Chondrocyte (in vitro differentiated cells): Measurements from ENCODE around the gene TMC5. TPM values are rescaled to one million over a fixed set of nuclear protein-coding genes. Genes with fewer than 3 reads are reported as not detected.

Experiments used
- DNase-seq: peaks from one replicate; pipeline ENCODE4 v3.0.0; 2021; ENCODE audit warnings: mixed read lengths, low spot score
- H3K27ac Mint-ChIP-seq: one replicate; pipeline ENCODE4 v1.8.0; 2021; ENCODE audit warnings: mild to moderate bottlenecking, moderate library complexity, mixed read lengths; ENCODE audit not compliant: unreplicated experiment
- H3K27me3 Mint-ChIP-seq: 2 replicates; pipeline ENCODE4 v1.8.0; 2021; ENCODE audit warnings: low read depth, mixed read lengths
- H3K36me3 Mint-ChIP-seq: 2 replicates; pipeline ENCODE4 v1.8.0; 2021; ENCODE audit warnings: low read depth, mixed read lengths
- H3K4me1 Mint-ChIP-seq: 2 replicates; pipeline ENCODE4 v1.8.0; 2021; ENCODE audit warnings: low read depth, mild to moderate bottlenecking, mixed read lengths
- H3K4me3 Mint-ChIP-seq: one replicate; pipeline ENCODE4 v1.8.0; 2021; ENCODE audit warnings: mild to moderate bottlenecking, moderate library complexity, mixed read lengths; ENCODE audit not compliant: unreplicated experiment
- H3K9me3 Mint-ChIP-seq: 2 replicates; pipeline ENCODE4 v1.8.0; 2021; ENCODE audit warnings: low read depth, mixed read lengths
- total RNA-seq: library from RNA; stranded (reverse); gene quantifications from 3 replicates; pipeline ENCODE4 v1.2.1, GENCODE V29; 2021
- TF ChIP-seq, protein P1 (sequence below): fragments of 200-600 bp; sonication (generic); IDR thresholded peaks from 2 replicates; pipeline ENCODE4 v1.5.0; 2021; ENCODE audit warnings: antibody characterized with exemption, mild to moderate bottlenecking, moderate library complexity

Gene TMC5
- total RNA-seq, 1 donor from 2014 or later: not detected

DNA sequence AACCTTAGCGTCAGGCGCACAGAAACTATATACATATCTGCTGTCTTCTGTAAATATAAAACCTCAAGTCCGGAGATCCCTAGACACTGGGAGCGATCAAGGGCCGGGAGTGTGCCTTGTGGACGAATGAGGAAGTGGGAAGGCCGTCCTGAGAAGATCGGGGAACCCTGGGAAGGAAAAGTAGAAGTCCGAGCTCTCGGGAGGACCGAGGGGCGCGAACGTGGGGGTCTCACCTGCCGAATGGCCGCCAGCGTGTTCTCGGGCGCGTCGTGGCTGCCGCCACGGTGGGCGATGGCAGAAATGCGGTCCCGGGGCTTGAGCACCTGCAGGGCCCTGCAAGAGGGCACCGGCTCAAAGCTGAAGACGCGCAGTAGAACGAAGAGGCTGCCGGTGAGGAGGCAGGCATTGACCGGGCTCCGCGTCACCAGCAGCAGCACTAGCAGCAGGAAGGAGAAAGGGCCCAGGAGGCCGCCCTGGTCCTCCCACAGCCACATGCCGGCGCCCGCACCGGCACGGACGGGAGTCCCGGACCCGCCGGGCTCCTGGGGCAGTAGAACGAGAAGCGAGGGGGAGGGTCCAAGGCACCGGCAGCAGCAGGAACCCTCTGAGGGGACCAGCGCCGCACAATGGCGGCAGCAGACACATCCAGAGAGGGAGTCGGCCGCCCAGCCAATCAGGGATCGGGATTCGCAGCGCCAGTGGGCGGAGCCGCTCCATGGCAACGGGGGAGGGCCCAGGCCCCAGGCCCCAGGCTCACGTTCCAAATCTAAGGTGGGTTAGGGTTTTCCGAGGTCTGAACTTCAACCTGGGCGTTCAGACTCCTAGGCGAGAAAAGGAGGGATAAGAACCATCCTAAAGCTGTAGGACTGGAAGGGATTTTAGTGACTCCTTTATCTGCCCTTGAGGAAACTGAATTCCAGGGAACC lies 104.1 kb downstream of the TMC5 start, which contains the start of gene GDE1:
TSS of gene GDE1 (minus strand) at position 628 of the 926 bp plus-strand sequence. CDS start at position 494, 134 bp downstream.
- Mint-ChIP-seq H3K27ac (peak within 1 kb of the TSS; percentile 95), H3K27me3 (no peaks in the 10 kb centered on the region), H3K4me3 (peak within 1 kb of the TSS; percentile 89), H3K9me3 (no peaks in the 10 kb centered on the region), H3K36me3 (peaks cover 5% of the 10 kb centered on the region), H3K4me1 (peaks cover 53% of the 10 kb centered on the region)
- DNase-seq: peak; percentile 98
- TF ChIP-seq, protein P1, sequence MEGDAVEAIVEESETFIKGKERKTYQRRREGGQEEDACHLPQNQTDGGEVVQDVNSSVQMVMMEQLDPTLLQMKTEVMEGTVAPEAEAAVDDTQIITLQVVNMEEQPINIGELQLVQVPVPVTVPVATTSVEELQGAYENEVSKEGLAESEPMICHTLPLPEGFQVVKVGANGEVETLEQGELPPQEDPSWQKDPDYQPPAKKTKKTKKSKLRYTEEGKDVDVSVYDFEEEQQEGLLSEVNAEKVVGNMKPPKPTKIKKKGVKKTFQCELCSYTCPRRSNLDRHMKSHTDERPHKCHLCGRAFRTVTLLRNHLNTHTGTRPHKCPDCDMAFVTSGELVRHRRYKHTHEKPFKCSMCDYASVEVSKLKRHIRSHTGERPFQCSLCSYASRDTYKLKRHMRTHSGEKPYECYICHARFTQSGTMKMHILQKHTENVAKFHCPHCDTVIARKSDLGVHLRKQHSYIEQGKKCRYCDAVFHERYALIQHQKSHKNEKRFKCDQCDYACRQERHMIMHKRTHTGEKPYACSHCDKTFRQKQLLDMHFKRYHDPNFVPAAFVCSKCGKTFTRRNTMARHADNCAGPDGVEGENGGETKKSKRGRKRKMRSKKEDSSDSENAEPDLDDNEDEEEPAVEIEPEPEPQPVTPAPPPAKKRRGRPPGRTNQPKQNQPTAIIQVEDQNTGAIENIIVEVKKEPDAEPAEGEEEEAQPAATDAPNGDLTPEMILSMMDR: peak; percentile 73

DNA sequence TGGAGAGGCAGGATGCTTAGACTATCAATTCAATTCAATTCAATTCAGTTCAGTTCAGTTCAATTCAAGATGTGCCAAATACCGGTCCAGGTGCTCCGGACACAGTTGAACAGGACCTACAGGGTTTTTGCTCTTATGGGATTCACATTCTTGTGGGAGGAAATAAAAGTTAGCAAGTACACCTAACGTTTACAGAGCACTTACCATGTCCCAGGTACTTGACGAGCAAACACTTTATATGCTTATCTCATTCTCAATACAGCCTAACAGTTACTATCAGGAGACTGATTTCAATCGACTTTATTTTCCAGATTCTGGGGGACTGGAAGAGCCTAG lies 104.7 kb downstream of the TMC5 start:
- Mint-ChIP-seq H3K4me1 (peaks cover 47% of the 10 kb centered on the region), H3K9me3 (no peaks in the 10 kb centered on the region), H3K4me3 (peak overlapping the region; percentile 89), H3K27me3 (no peaks in the 10 kb centered on the region), H3K36me3 (no peaks in the 10 kb centered on the region), H3K27ac (peak overlapping the region; percentile 95)
- TF ChIP-seq, protein P1: no peak
- no peak for DNase-seq

DNA sequence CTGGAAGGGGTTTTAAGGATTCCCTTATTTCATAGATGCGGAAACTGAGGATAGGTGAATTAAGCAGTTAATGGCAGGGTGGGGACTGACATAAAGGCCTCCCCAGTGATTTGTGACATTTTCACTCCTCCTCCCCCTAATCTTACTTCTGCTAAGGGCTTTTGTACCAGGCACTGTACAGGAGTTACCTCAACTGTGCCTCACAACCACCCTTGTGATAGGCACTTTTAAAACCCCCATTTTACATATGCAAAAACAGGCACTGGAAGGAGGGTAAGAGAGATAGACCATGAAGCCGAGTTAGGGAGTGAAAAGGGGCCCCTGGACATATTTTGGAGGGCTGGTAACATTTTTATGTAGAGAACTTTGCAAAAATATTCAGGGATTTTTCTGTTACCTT lies 105.1 kb downstream of the TMC5 start:
- Mint-ChIP-seq H3K9me3 (no peaks in the 10 kb centered on the region), H3K27me3 (no peaks in the 10 kb centered on the region), H3K4me3 (no peak overlapping the region), H3K36me3 (no peaks in the 10 kb centered on the region), H3K27ac (no peak overlapping the region), H3K4me1 (peaks cover 43% of the 10 kb centered on the region)
- TF ChIP-seq, protein P1: no peak
- DNase-seq: no peak

DNA sequence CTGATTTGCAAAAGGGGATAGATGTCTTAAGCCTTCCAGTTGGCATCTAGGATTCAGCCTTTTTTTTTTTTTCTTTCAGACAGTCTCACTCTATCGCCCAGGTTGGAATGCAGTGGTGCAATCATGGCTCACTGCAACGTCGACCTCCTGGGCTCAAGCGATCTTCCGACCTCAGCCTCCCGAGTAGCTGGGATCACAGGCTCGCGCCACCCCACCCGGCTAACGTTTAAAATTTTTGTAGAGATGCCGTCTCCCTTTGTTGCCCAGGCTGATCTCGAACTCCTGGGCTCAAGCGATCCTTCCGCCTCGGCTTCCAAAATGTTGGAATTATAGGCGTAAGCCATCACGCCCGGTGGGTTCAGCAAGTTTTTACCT lies 105.5 kb downstream of the TMC5 start:
- Mint-ChIP-seq H3K4me3 (no peak overlapping the region), H3K27me3 (no peaks in the 10 kb centered on the region), H3K36me3 (no peaks in the 10 kb centered on the region), H3K27ac (no peak overlapping the region), H3K9me3 (no peaks in the 10 kb centered on the region), H3K4me1 (peaks cover 43% of the 10 kb centered on the region)
- DNase-seq: no peak
- TF ChIP-seq, protein P1: no peak

DNA sequence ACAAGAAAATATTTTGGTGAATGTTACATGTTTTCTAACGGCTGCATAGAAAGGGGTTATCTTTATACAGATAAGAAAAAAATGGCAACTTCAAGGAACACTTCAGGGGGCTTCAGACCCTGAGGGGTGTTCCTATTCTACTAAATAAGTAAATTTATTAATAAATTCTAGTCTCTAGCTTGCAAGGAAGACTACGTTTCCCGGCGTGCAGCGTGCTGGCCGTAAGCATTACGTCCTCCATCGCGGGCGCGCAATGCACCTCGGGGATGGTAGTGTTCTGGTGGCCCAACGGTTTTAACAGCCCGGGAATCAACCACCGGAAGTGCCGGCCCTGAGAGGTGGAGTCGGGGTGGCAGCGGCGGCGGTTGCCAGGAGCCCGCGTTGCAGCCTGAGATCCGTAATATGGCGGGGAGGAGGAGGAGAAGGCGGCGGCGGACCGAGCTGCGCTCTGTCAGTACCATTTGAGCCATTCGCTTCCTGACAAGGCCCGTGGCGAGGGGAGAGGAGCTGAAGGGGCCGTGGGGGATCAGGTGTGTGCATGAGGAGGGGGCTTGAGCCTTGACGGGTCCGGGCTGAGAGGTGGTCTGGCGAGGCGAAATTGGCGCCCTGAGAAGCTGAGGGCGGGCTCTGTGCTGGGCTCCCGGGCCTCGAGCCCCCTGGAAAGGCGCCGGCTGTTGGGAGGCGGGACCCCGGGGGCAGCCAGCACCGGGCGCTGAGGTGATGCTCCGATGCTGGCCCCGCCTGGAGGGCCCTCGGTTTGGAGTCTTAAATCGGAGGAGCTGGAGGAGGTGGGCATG lies 106.1 kb downstream of the TMC5 start, which contains the start of gene CCP110:
TSS of gene CCP110 (plus strand) at position 384 of the 797 bp plus-strand sequence. CDS start 3,940 bp downstream, outside the sequence.
- Mint-ChIP-seq H3K27me3 (no peaks in the 10 kb centered on the region), H3K36me3 (peaks cover 1% of the 10 kb centered on the region), H3K9me3 (no peaks in the 10 kb centered on the region), H3K27ac (peak within 1 kb of the TSS; percentile 94), H3K4me1 (peaks cover 37% of the 10 kb centered on the region), H3K4me3 (peak within 1 kb of the TSS; percentile 98)
- peak; percentile 99 for DNase-seq
- TF ChIP-seq, protein P1: no peak
